Measurements from ENCODE around the gene USP33.
"Not testable (repeated sequence)": the region's sequence is repeated elsewhere in the genome, so short reads cannot be mapped to it uniquely, and the experiment has no call there.

The USP33 gene

DNA sequence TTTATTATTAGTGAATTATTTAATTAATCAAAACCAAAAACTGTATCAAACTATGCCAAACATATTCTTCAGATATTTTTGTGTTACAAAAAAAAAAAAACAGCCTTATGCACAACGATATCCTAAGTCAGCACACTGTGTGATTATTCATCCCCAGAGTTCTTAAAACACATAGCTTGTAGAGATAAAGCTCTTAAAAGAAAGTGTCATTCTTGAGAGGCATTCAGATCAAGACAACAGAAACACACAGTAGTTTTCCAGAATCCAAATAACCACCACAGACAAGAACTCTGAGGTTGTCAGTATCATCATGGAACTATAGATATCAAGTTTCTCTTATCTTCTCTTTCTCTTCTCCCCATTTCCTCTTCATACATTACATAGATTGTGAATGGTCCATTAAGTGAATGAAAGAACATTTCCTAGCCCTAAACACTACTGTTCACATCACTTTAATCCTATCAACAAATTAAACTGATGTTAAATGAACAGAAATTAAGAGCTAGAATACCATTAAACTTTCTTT is 90.7 kb downstream of the USP33 start:
- DNase-seq = no peak

DNA sequence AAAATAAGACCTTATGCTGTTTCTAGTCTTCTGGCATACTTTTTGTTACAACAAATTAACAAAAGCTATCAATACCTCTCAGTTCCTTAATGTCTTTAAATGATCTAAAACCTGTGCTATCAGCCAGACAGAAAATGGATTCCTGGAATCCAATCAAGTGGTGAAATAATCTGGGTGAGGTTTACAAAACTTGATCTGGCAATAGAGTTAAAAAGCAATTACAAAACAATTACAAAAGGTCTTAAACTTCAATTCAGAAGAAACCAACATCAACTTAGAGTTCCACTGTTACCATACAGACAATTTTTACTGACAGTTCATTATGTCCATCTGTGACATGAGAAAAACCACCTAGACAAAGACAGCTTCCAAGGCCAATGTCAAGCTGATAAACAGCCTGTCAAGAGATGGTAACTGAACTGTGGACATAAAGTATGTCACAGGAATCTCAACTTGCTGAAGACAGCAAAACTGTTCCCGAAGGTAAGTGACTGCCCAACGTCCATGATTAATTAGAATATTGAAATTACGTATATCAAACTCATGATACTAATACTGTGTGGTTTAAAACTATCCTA is 94.6 kb downstream of the USP33 start:
- no peak for DNase-seq

DNA sequence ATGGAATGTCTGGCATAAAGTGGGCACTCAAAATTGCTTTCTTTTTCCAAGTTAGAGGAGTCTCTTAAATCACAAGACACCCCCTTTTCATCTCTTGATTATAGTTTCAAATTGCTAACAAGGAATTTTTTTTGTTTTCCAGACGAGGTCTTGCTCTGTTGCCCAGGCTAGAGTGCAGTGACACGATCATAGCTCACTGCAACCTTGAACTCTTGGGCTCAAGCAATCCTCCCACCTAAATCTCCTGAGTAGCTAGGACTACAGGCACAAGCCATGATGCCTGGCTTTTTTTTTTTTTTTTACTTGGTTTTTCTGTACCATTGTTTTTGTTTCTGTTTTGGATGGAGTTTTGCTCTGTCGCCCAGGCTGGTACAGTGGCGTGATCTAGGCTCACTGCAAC is 98.0 kb downstream of the USP33 start:
- DNase-seq = no peak

DNA sequence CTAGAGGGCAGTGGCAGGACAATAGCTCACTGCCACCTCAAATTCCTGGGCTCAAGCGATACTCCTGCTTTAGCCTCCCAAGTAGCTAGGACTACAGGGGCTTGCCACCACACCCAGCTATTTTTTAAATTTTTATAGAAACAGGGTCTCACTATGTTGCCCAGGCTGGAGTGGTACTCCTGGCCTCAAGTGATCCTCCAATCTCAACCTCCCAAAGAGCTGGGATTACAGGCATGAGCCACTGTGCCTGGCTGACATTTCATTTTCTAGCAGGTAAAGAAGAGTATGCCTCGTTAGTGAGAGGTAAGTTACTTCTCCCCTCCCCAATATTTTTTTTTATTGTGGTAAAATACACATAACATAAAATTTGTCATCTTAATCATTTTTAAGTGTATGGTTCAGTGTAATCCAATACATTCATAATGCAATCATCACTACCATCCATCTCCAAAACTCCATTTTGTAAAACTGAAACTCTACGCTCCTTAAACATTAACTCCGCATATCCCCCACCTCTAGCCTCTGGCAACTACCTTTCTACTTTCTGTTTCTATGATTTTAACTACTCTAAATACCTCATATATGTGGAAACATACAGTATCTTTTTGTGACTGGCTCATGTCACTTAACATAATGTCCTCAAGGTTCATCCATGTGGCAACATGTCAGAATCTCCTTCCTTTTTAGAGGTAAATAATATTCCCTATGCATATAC is 99.6 kb downstream of the USP33 start:
- DNase-seq = no peak

DNA sequence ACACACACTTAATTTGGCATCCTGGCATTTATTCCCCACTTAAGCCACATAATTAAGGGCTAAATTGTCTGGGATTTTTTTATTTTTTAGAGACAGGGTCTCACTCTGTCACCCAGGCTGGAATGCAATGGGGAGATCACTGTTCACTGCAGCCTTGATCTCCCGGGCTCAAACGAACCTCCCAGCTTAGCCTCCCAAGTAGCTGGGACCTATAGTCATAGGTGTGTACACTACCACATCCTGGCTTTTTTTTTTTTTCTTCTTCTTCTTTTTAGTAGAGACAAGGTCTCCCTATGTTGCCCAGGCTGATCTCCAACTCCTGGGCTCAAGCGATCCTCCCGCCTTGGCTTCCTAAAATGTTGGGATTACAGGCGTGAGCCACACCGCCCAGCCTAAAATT is 101.4 kb downstream of the USP33 start:
- no peak for DNase-seq

DNA sequence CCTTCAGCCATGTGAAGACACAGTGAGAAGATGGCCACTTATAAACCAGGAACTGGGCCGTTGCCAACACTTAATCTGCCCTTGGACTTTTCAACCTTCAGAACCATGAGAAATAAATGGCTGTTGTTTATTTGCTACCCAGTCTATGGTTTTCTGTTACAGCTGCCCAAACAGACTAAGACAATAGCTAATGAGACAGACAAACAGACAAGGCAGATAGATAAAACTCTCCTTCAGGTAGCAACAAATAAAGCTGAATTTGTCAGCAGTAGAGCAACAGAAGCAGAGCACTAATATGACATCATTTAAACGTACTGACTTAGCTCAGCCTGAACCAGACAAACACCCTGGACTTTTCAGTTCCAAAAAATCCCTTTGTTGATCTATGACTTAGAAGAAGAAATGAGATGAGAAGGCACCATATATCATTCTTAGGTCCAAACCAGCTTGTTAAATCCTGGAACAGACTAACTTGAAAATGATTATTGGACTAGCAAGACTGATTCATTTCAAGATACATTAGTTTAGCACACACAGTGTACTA is 104.1 kb downstream of the USP33 start:
- no peak for DNase-seq

DNA sequence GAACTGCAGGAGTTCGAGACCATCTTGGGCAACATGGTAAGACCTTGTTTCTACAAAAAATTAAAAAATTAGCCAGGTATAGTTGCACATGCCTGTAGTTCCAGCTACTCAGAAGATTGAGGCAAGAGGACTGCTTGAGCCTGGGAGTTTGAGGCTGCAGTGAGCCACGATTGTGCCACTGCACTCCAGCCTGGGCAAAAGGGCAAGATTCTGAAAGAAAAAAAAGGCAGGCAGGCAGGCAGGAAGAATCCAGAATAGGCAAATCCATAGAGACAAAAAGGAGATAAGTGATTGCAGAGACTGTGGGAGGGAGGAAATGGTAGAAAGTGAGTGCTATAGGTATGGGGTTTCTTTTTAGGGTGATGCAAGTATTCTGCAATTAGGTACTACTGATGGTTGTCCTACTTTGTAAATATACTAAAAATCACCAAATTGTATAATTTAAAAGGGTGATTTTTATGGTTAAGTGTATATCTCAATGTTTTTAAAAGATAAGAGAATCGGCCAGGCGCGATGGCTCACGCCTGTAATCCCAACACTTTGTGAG is 106.6 kb downstream of the USP33 start:
- no peak for DNase-seq

DNA sequence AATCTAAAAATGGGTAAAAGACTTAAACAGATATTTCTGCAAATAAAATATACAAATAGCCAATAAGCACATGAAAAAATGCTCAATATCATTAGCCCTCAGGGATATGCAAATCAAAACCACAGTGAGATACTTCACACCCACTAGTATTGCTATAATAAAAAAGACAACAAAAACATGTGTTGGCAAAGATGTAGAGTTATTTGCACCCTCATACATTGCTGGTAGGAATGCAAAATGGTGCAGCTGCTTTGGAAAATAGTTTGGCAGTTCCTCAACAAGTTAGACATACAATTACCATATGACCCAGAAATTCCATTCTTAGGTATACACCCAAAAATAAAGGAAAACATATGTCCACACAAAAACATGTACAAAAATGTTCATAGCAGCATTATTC is 107.4 kb downstream of the USP33 start:
- DNase-seq = no peak

DNA sequence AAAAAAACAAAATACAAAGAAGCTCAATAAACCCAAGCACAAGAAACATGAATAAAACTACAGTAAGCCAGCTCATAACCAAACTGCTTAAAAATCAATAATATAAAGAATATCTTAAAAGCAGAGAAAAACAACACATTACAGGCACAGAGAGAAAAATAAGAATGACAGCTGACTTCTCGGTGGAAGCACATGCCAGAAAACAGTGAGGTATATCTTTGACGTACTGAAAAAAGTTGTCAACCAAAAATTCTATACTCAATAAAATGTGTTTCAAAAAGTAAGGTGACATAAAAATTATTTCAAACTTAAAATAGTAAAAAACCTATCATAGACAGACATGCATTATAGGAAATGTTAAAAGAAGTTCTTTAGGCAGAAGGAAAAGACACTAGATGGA is 110.5 kb downstream of the USP33 start:
- DNase-seq = no peak

DNA sequence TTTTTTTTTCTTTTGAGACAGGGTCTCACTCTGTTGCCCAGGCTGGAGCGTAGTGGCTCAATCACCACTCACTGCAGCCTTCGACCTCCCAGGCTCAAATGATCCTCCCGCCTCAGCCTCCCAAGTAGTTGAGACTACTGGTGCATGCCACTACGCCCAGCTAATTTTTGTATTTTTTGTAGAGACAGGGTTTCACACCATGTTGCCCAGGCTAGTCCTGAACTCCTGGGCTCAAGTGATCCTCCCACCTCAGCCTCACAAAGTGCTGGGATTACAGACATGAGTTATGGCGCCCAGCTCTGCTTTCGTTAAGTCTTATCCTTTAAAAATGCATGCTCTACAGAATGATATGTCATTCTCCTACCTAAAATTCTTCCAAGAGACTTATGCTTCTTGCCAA is 113.4 kb downstream of the USP33 start:
- not testable (repeated sequence) for DNase-seq

Data from NCI-H2227 treated with DMSO at 0.1 percent for 48 hours (cell line).